Skin epidermis (tissue), 12 donors: ENCODE data around the gene ANAPC1.
A peak's percentile ranks its signal among the peaks of the same experiment; 100 is the strongest.
"Not testable (repeated sequence)": the region's sequence is repeated elsewhere in the genome, so short reads cannot be mapped to it uniquely, and the experiment has no call there.

Source experiments
- H3K27ac ChIP-seq, 21 experiments: fragments of 200-600 bp; sonication (generic) in 11 of 21; one replicate each; pipeline ENCODE4 v1.5.0; 2020; ENCODE audit warnings: mild to moderate bottlenecking in 3 of 21, inconsistent platforms in 2 of 21, moderate library complexity in 2 of 21
- H3K4me3 ChIP-seq, 7 experiments: fragments of 200-600 bp; sonication (generic) in 2 of 7; one replicate each; pipeline ENCODE4 v1.5.0; 2020; ENCODE audit warnings: inconsistent platforms in 2 of 7, mild to moderate bottlenecking in 2 of 7, moderate library complexity in 1 of 7

The ANAPC1 gene

DNA sequence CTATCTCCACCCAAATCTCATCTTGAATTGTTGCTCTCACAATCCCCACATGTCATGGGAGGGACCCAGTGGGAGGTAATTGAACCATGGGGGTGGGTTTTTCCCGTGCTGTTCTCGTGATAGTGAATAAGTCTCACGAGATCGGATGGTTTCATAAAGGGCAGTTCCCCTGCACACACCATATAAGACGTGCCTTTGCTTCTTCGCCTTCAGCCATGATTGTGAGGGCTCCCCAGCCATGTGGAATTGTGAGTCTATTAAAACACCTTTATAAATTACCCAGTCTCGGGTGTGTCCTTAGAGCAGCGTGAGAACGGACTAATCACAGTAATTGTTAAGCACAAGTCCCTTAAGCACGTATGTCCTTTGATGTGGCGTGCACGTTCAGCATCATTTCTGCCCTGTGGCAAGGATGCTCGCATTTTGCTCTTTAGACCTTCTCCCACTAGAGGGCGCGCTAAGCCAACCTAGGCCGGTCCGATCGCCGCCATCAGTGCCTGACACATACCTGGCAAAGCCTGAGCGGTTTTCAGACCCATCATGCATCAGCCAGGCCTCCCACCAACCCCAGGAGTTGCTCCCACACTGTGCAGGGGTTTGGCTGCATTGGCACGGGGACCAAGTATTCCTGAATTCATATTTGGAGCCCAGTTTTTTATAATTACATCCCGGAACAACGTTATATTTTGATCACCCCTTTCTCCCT, 136.4 kb downstream of the ANAPC1 start:
- not testable (repeated sequence) for H3K27ac ChIP-seq

DNA sequence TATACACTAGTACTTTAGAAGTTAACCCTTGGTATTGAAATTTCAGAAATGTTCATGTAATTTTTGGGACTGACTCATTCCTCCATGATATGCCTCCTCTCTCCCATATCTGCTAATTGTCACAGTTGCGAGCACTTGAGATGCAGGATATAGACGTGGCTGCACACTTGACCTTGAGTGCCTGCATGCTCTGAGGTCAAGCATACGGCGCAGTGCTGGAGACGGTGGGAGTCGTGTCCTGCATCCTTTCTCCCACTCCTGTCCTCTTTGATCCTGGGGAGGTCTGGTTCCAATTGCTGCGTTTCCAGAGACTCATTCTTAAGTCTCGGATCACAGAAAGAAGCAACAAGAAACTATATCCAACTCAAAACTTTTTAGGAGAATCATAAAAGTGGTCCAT, 139.2 kb downstream of the ANAPC1 start:
- not testable (repeated sequence) for H3K4me3 ChIP-seq, H3K27ac ChIP-seq

More for the DNA sequence above, 136.4 kb downstream of the ANAPC1 start:
- H3K4me3 ChIP-seq: not testable (repeated sequence)

DNA sequence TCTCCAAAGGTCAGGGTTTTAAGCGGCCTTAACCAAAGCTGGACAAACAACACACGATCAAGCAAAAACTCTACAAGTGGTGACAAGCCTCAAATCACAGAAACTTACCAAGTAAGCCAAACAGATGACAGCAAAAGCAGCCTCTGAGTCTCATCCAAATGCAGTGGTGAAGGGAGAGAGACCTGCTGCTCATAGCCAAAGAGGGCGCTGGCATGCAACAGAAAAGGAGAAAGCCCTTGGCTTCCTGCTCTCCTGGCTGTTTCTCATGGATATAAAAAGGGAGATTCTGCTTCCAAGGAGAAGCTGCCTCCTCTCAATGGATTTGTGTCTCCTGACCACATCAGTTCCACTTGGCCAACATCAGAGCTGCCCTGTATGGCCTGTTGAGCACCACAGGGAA, 142.5 kb downstream of the ANAPC1 start:
- not testable (repeated sequence) for H3K4me3 ChIP-seq, H3K27ac ChIP-seq

DNA sequence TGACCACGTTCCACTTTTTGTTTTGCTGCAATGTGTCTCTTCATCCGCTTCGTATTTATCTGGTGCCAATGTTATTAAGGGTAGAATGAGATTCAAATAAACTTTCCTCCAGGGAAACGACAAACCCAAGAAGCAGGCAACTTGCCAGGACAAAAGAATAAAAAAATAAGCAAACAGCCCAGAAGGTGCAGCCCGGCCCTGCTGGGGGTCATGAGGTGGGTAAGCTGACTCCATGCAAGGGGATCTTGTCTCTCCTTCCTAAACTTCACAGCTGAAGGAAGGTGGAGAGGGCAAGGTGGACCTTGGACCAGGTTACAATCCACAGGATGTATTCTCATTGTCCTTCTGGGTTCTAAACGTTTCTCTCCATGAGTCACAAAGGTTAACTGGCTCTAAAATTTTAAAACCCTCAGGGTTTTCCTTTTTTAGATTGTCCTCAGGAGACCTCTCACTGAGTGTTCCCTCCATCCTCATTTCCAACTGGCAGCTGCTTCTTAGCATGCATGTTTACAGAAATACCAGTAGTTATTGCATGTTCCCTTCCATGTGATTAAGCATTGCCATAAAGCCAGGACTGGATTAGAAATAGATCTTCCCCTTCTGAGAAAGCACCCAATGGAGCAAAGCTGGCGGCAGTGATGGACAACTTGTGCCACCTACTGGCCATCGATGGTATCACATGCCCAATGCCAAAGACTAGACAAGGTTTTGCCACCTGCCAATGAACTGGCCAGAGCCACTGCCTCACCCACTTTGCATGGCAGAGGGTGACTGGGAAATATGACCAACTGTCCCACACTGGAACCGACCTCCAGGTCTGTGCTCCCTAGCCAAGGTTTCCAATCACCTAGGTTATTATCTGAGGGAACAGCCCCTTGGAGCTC, 147.9 kb downstream of the ANAPC1 start:
- H3K4me3 ChIP-seq: not testable (repeated sequence)
- H3K27ac ChIP-seq: peak overlapping the region in 1 of 21 experiments; percentile 0

DNA sequence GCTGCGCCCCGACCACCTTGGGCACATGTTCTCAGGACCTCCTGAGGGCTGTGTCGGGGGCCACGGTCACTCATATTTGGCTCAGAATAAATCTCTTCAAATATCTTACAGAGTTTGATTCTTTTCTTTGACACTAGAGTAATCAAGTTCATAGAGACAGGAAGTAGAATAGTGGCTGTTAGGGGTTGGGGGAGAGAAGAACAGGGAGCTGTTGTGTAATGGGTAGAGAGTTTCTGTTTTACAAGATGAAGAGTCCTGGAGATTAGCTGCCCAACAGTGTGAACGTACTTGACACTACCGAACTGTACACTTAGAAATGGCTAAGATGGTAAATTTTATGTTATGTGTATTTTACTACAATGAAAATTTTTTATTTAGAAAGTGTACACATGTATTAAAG, 148.6 kb downstream of the ANAPC1 start:
- H3K4me3 ChIP-seq: not testable (repeated sequence)
- H3K27ac ChIP-seq: peak overlapping the region in 1 of 21 experiments; percentile 0

DNA sequence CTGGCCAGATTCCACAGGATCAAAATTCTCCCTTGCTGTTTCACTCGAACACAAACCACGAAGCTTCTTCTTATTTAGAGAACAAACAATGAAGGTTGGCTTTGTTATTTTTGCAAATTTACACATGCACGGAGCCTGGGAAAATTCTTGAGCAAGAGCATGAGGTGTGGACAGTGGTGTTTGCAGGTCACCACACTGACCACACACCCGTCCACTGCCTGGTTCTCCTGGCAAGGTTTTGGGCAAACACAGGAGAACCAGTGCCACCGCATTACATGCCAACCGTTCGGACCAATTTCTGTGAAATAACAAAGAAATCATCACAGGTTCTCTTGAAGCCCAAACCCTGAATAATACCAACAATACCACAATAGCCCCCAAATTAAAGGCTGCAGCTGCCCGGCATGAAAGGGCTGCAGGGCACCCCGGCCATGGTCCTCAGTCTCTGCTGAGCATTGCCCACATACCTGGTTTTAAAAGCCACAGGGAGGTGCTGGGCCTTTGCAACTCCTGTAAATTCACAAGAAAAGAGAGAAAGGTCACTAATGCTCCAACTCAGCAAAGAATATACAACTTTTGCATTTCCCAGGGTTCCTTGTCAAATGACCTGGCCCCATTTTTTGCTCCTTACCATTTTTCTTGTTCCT, 154.1 kb downstream of the ANAPC1 start:
- H3K4me3 ChIP-seq, H3K27ac ChIP-seq: not testable (repeated sequence)

DNA sequence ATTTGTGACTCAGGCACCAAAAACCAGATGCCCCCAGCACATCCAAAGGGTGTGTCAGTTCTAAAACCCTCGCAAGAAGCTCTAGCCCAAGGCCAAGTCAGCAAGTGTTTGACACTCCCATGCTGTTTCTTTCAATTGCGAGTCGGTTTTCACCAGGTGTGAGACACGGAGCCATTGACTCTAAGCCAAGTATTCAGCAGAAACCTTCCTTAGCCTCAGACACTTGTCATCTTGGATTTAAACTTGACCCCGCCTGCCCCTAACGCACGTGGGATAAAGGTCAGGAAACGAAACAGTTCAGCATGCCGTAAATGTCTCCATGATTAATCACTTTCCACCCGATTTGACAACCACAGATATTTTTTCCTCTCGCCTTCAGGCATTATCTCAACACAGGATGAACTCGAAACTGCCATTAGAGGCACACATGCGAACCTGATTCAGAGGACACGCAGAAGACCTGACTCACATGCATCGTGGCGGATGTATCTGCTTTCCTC, 156.3 kb downstream of the ANAPC1 start:
- not testable (repeated sequence) for H3K4me3 ChIP-seq, H3K27ac ChIP-seq

DNA sequence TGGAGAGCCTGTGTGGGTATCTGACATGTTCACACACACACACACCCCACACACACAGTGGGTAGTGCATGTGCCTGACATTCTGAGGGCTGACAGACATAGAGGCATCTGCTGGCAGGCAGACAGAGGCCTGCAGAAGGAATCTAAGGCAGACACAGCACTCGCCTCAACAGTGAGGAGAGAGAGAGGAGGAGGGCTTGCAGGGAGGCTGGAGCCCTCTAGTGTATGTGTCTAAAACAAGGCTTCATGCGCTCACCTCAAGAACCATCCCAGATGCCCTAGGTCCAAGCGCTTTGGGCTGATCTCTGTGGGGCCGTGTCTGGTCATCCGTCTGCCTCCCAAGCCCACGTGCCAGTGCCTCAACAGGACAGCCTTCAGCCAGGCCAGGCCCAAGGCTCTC, 158.3 kb downstream of the ANAPC1 start:
- H3K27ac ChIP-seq, H3K4me3 ChIP-seq: not testable (repeated sequence)

DNA sequence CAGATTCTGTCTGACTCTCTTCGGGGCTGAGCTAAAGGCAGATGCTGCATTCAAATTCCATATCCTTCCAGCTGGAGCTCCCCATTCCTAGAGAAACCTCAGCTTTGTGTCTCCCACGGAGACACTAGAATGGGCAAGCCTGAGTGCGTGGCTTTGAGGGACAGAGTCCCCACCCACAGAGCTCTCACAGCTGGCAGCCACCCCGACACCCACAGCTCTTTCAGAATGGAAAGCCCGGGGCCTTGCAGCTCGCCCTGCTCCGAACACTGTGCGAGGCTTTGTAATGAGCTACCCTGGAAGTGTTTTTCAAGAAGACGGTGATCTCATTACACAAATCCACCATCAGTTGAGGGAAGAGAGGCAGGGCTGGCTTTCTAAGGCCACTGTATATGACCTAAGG, 164.4 kb downstream of the ANAPC1 start:
- H3K4me3 ChIP-seq, H3K27ac ChIP-seq: not testable (repeated sequence)
